IMR-90 (cell line): ENCODE data around the gene TRAPPC4. TPM values are rescaled to one million over a fixed set of nuclear protein-coding genes. Genes with fewer than 3 reads are reported as not detected.

ENCODE experiments used
- ATAC-seq: fragments of 200-7000 bp; cut with Tn5 transposase; 2 replicates; pipeline ENCODE4 v1.9.1; 2020; ENCODE audit warnings: low read depth, mild to moderate bottlenecking, moderate library complexity
- BruUV-seq: library from RNA; stranded (reverse); fragments of 400-500 nt; replicated peaks from 2 replicates; lab custom pipeline; 2021; lab: Mats Ljungman, UMichigan
- CTCF ChIA-PET: fragments of 300-600 bp; formaldehyde crosslinking; extraction: SDS; loops from one replicate; lab custom pipeline; 2021; ENCODE audit warnings: antibody characterized with exemption; lab: Yijun Ruan, JAX
- POLR2A ChIA-PET: fragments of 300-600 bp; sonication (Branson Sonifier 250); formaldehyde crosslinking; loops from one replicate; lab custom pipeline; 2022; ENCODE audit warnings: antibody characterized with exemption; ENCODE audit not compliant: unreplicated experiment; lab: Charles Lee
- DNase-seq: peaks from one replicate; pipeline ENCODE4 v3.0.0; 2013
- H2AFZ ChIP-seq: replicated peaks from 2 replicates; pipeline ENCODE3; 2013; ENCODE audit warnings: low read length, mild to moderate bottlenecking; ENCODE audit not compliant: poor library complexity
- H2AK5ac ChIP-seq: 2 replicates; pipeline ENCODE4 v1.6.1; 2013; ENCODE audit warnings: low read depth, low read length, inconsistent platforms
- H2AK9ac ChIP-seq: replicated peaks from 2 replicates; pipeline ENCODE3; 2013; ENCODE audit warnings: mild to moderate bottlenecking, low read depth, low read length, moderate library complexity; ENCODE audit not compliant: poor library complexity
- H2BK120ac ChIP-seq: 2 replicates; pipeline ENCODE4 v1.6.1; 2013; ENCODE audit warnings: low read depth, low read length, inconsistent platforms
- H2BK15ac ChIP-seq: 3 replicates; pipeline ENCODE4 v1.6.1; 2013; ENCODE audit warnings: low read depth, low read length, inconsistent platforms
- H2BK20ac ChIP-seq: 2 replicates; pipeline ENCODE4 v1.6.1; 2013; ENCODE audit warnings: low read depth, mild to moderate bottlenecking, inconsistent platforms, low read length, moderate library complexity
- H2BK5ac ChIP-seq: 2 replicates; pipeline ENCODE4 v1.6.1; 2013; ENCODE audit warnings: mild to moderate bottlenecking, low read depth, low read length, inconsistent platforms; ENCODE audit not compliant: poor library complexity, severe bottlenecking
- H3K14ac ChIP-seq: replicated peaks from 2 replicates; pipeline ENCODE4 v1.6.1; 2013; ENCODE audit warnings: low read depth, low read length, inconsistent platforms
- H3K18ac ChIP-seq: 2 replicates; pipeline ENCODE4 v1.6.1; 2013; ENCODE audit warnings: low read depth, low read length, control low read depth
- H3K23ac ChIP-seq: 2 replicates; pipeline ENCODE4 v1.6.1; 2013; ENCODE audit warnings: low read depth, low read length, inconsistent platforms
- H3K27ac ChIP-seq: 2 replicates; pipeline ENCODE4 v1.5.1; 2013; ENCODE audit warnings: mild to moderate bottlenecking, control low read depth, low read length; ENCODE audit not compliant: insufficient read depth
- H3K27me3 ChIP-seq: 2 replicates; pipeline ENCODE4 v1.6.1; 2013; ENCODE audit warnings: low read length; ENCODE audit not compliant: control insufficient read depth, insufficient read depth
- H3K36me3 ChIP-seq: 2 replicates; pipeline ENCODE4 v1.6.1; 2013; ENCODE audit warnings: low read length, mixed read lengths; ENCODE audit not compliant: control insufficient read depth, insufficient read depth
- H3K4ac ChIP-seq: 2 replicates; pipeline ENCODE4 v1.6.1; 2013; ENCODE audit warnings: low read depth, low read length, inconsistent platforms
- H3K4me1 ChIP-seq: 2 replicates; pipeline ENCODE4 v1.6.1; 2013; ENCODE audit warnings: low read length, mixed read lengths; ENCODE audit not compliant: control insufficient read depth, insufficient read depth
- H3K4me2 ChIP-seq: 2 replicates; pipeline ENCODE4 v1.6.1; 2013; ENCODE audit warnings: low read depth, mild to moderate bottlenecking, control low read depth, low read length, moderate library complexity
- H3K4me3 ChIP-seq: 2 replicates; pipeline ENCODE4 v1.5.1; 2013; ENCODE audit warnings: low read depth, mild to moderate bottlenecking, control low read depth, low read length, moderate library complexity; ENCODE audit not compliant: insufficient read depth
- H3K56ac ChIP-seq: 2 replicates; pipeline ENCODE4 v1.6.1; 2013; ENCODE audit warnings: low read length, inconsistent platforms; ENCODE audit not compliant: insufficient read depth; ENCODE audit errors: extremely low read depth
- H3K79me1 ChIP-seq, 2 experiments: 2 replicates each; pipeline ENCODE4 v1.6.1; 2013; ENCODE audit warnings: low read length in 2 of 2, inconsistent platforms in 1 of 2, low read depth in 1 of 2
- H3K9ac ChIP-seq: 2 replicates; pipeline ENCODE4 v1.6.1; 2013; ENCODE audit warnings: low read depth, low read length, control low read depth
- H3K9me1 ChIP-seq: 2 replicates; pipeline ENCODE4 v1.6.1; 2013; ENCODE audit warnings: low read length, inconsistent platforms; ENCODE audit not compliant: insufficient read depth
- H3K9me3 ChIP-seq: 2 replicates; pipeline ENCODE4 v1.6.1; 2013; ENCODE audit warnings: low read length; ENCODE audit not compliant: control insufficient read depth, insufficient read depth
- H4K20me1 ChIP-seq: 2 replicates; pipeline ENCODE4 v1.6.1; 2013; ENCODE audit warnings: low read length, inconsistent platforms; ENCODE audit not compliant: insufficient read depth
- H4K5ac ChIP-seq: 2 replicates; pipeline ENCODE4 v1.6.1; 2013; ENCODE audit warnings: mild to moderate bottlenecking, low read depth, low read length, control low read depth
- H4K8ac ChIP-seq, 2 experiments: 2 replicates each; pipeline ENCODE4 v1.6.1; 2013; ENCODE audit warnings: low read depth in 2 of 2, low read length in 2 of 2, control low read depth in 1 of 2, inconsistent platforms in 1 of 2
- H4K91ac ChIP-seq: 2 replicates; pipeline ENCODE4 v1.6.1; 2013; ENCODE audit warnings: low read depth, low read length, inconsistent platforms; ENCODE audit not compliant: insufficient read depth
- CTCF ChIP-seq: conservative IDR thresholded peaks from 2 replicates; pipeline ENCODE4 v1.5.1; 2012; ENCODE audit warnings: mild to moderate bottlenecking, low read depth, low read length, improper control_type of control experiment
- MAZ ChIP-seq: IDR thresholded peaks from 2 replicates; pipeline ENCODE4 v1.6.1; 2012; ENCODE audit warnings: low read depth, mild to moderate bottlenecking, low read length, improper control_type of control experiment, moderate library complexity, borderline replicate concordance
- RAD21 ChIP-seq: IDR thresholded peaks from 2 replicates; pipeline ENCODE4 v1.6.1; 2012; ENCODE audit warnings: low read length, improper control_type of control experiment
- SMC3 ChIP-seq: fragments of 150-350 bp; IDR thresholded peaks from 2 replicates; pipeline ENCODE4 v1.6.1; 2016; ENCODE audit warnings: low read depth, mild to moderate bottlenecking, antibody characterized with exemption, low read length, moderate library complexity
- WGBS, 2 experiments: methylation state at CpG; one replicate each; pipeline versions ENCODE4 v1.1.5 to v1.1.7; 2013; ENCODE audit warnings: missing lambda C conversion rate in 2 of 2; ENCODE audit not compliant: insufficient read length in 1 of 2; ENCODE audit errors: extremely low coverage in 2 of 2; 5-methylcytosine and 5-hydroxymethylcytosine counted together
- dilution Hi-C: fragments of 300-500 bp; cut with HindIII; formaldehyde crosslinking; loops from one replicate; pipeline ENCODE4 v1.14.3; 2018; ENCODE audit warnings: low sequenced_read_pairs; ENCODE audit not compliant: unreplicated experiment
- in situ Hi-C: fragments of 300-500 bp; cut with MboI; formaldehyde crosslinking; loops from 3 replicates; pipeline ENCODE4 v1.14.3; 2019; ENCODE audit warnings: low sequenced_read_pairs, inconsistent platforms, mixed read lengths
- intact Hi-C: fragments of 100-400 bp; cut with micrococcal nuclease; formaldehyde crosslinking; loops from 2 replicates; pipeline ENCODE4 v1.10.0; 2022
- polyA plus RNA-seq, 3 experiments: library from polyadenylated mRNA; depleted of rRNA; stranded (reverse); fragments of >200 nt; gene quantifications; 2 replicates each; pipeline ENCODE4 v1.2.3, GENCODE V29; 2012; ENCODE audit warnings: low replicate concordance in 1 of 3
- total RNA-seq: library from RNA; depleted of rRNA; stranded (reverse); fragments of >200 nt; gene quantifications from 2 replicates; pipeline ENCODE4 v1.2.3, GENCODE V29; 2012

TRAPPC4 gene
- total and polyA plus RNA-seq, 2 of the 4 experiments (the other 2 are of a cell fraction): 102 to 162 TPM

- Histone ChIP-seq H2BK5ac (no peak overlapping the region), H3K4me1 (no peaks in the 10 kb centered on the region), H3K27me3 (no peaks in the 10 kb centered on the region), H3K9me3 (no peaks in the 10 kb centered on the region), H3K9me1 (no peaks in the 10 kb centered on the region), H3K9ac (no peak overlapping the region), H3K4me2 (no peak overlapping the region), H4K20me1 (no peaks in the 10 kb centered on the region; the same call in 1 of the 2 replicates), H2AK9ac (no peak overlapping the region), H4K5ac (no peak overlapping the region), H3K14ac (no peak overlapping the region), H3K79me1 (peaks cover 0 to 16% of the 10 kb centered on the region in 2 experiments; a peak in 3 of 4 replicates), H3K27ac (no peak overlapping the region), H3K4ac (no peak overlapping the region), H2AFZ (no peak overlapping the region), H3K36me3 (peaks cover 78% of the 10 kb centered on the region), H3K23ac (no peak overlapping the region), H3K4me3 (no peak overlapping the region), H2BK20ac (no peak overlapping the region), H2BK15ac (no peak overlapping the region), H3K56ac (no peak overlapping the region), H2BK120ac (no peak overlapping the region), H4K8ac (no peak overlapping the region), H4K91ac (no peak overlapping the region), H2AK5ac (no peak overlapping the region), H3K18ac (no peak overlapping the region)
- POLR2A ChIA-PET: no interaction called here
- TF ChIP-seq SMC3 (no peak), RAD21 (no peak), CTCF (no peak), MAZ (no peak)
- ATAC-seq: no peak
- no peak for DNase-seq
- CTCF ChIA-PET: no interaction called here
- WGBS, 2 experiments: 100% methylated on average over 3 of the region's 7 CpGs; no CpG with 5 or more reads in 1 of the 2 experiments
- intact Hi-C loops: no loop called here
- BruUV-seq: no TSS peak
- in situ Hi-C loops: no loop called here
- dilution Hi-C loops: no loop called here
These were observed 30.5 kb downstream of the TRAPPC4 start for GRCh38 chr11:119049081-119049480.
